SK-N-SH (cell line): ENCODE measurements around the gene KCTD17.

Source experiments
- MXI1 ChIP-seq: IDR thresholded peaks from 2 replicates; pipeline ENCODE4 v1.6.1; 2012; ENCODE audit warnings: mild to moderate bottlenecking, low read depth, low read length, improper control_type of control experiment
- POLR2AphosphoS5 ChIP-seq: IDR thresholded peaks from 2 replicates; pipeline ENCODE4 v1.6.1; 2012; ENCODE audit warnings: low read depth, low read length
- RAD21 ChIP-seq: IDR thresholded peaks from 2 replicates; pipeline ENCODE4 v1.6.1; 2012; ENCODE audit warnings: mild to moderate bottlenecking, low read length
- RCOR1 ChIP-seq: fragments of 150-350 bp; IDR thresholded peaks from 2 replicates; pipeline ENCODE4 v1.6.1; 2017; ENCODE audit warnings: antibody characterized with exemption, low read length
- TAF1 ChIP-seq: IDR thresholded peaks from 2 replicates; pipeline ENCODE4 v1.6.1; 2012; ENCODE audit warnings: low read depth, mild to moderate bottlenecking, low read length, moderate library complexity, borderline replicate concordance
- TCF12 ChIP-seq: IDR thresholded peaks from 2 replicates; pipeline ENCODE4 v1.4.0; 2012
- TEAD4 ChIP-seq: IDR thresholded peaks from 2 replicates; pipeline ENCODE4 v1.4.0; 2012; ENCODE audit warnings: mild to moderate bottlenecking, borderline replicate concordance; ENCODE audit not compliant: insufficient read depth
- ZBTB33 ChIP-seq: IDR thresholded peaks from 2 replicates; pipeline ENCODE4 v1.4.0; 2012; ENCODE audit warnings: low read depth, borderline replicate concordance
- TF ChIP-seq, protein P1 (sequence below): IDR thresholded peaks from 2 replicates; pipeline ENCODE4; 2012
- TF ChIP-seq, protein P2 (sequence below): fragments of 200-600 bp; sonication (generic); IDR thresholded peaks from 2 replicates; pipeline ENCODE4 v1.6.1; 2017; ENCODE audit warnings: antibody characterized with exemption, mild to moderate bottlenecking, moderate library complexity

DNA sequence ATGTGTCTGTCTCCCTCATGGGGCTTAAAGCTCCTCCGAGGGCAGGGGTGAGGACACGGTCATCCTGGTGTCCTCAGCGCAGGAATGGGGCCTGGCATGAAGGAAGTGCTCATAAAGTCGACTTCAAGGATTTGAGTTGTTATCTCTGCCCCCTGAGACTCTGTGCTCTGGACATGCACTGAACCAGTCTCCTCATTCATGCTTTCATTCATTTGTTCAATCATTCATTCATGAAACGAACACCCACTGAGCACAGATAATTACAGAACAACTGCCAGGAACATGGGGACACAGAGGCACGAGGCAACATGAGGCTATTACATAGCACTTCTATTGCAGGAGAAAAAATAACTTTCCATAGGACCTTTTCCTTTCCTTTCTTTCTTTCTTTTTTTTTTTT, 41.5 kb downstream of the KCTD17 start:
- TF ChIP-seq, protein P1, sequence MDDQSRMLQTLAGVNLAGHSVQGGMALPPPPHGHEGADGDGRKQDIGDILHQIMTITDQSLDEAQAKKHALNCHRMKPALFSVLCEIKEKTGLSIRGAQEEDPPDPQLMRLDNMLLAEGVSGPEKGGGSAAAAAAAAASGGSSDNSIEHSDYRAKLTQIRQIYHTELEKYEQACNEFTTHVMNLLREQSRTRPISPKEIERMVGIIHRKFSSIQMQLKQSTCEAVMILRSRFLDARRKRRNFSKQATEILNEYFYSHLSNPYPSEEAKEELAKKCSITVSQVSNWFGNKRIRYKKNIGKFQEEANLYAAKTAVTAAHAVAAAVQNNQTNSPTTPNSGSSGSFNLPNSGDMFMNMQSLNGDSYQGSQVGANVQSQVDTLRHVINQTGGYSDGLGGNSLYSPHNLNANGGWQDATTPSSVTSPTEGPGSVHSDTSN, result no peak
- TF ChIP-seq TCF12 (no peak), ZBTB33 (no peak), TEAD4 (no peak), POLR2AphosphoS5 (no peak), TAF1 (no peak), RAD21 (no peak), RCOR1 (no peak), MXI1 (no peak)
- TF ChIP-seq, protein P2, sequence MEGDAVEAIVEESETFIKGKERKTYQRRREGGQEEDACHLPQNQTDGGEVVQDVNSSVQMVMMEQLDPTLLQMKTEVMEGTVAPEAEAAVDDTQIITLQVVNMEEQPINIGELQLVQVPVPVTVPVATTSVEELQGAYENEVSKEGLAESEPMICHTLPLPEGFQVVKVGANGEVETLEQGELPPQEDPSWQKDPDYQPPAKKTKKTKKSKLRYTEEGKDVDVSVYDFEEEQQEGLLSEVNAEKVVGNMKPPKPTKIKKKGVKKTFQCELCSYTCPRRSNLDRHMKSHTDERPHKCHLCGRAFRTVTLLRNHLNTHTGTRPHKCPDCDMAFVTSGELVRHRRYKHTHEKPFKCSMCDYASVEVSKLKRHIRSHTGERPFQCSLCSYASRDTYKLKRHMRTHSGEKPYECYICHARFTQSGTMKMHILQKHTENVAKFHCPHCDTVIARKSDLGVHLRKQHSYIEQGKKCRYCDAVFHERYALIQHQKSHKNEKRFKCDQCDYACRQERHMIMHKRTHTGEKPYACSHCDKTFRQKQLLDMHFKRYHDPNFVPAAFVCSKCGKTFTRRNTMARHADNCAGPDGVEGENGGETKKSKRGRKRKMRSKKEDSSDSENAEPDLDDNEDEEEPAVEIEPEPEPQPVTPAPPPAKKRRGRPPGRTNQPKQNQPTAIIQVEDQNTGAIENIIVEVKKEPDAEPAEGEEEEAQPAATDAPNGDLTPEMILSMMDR, result no peak
